GM18858 (cell line): ENCODE data around the gene NRXN3.
"Not testable (repeated sequence)": the region's sequence is repeated elsewhere in the genome, so short reads cannot be mapped to it uniquely, and the experiment has no call there.

Source experiments
- ATAC-seq: cut with Tn5 transposase; IDR thresholded peaks from one replicate; pipeline ENCODE4 v1.9.1; 2021; ENCODE audit not compliant: unreplicated experiment

Gene NRXN3

GRCh38 chr14:79730953-79731352 is 1560.8 kb downstream of the NRXN3 start:
- no peak for ATAC-seq

- no peak for ATAC-seq
Observed at GRCh38 chr14:79732911-79733655, 1562.9 kb downstream of the NRXN3 start.

- no peak for ATAC-seq
Observed at GRCh38 chr14:79734151-79734550, 1564.0 kb downstream of the NRXN3 start.

GRCh38 chr14:79734656-79735055 is 1564.5 kb downstream of the NRXN3 start:
- ATAC-seq: no peak

- no peak for ATAC-seq
Observed at GRCh38 chr14:79735121-79735520, 1564.9 kb downstream of the NRXN3 start.

- ATAC-seq: no peak
Observed at GRCh38 chr14:79740066-79740601, 1570.0 kb downstream of the NRXN3 start.

DNA sequence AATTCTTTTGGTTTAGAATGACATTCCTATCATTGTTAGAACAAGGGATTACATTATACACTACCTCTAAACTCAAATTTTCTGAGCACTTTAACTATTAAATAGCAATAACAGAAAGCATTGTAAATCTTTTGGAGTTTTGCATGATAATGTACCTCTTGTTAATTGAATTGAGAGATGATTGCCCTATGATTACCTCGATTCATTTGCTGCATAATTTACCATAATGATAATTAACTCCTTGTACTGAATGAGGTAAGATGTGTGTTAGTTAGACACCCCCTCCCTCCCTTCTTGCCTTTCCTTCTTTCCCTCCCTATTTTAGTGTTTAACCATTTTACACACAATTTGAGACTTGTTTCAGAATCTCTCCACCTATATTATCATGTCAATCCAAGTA is 1572.0 kb downstream of the NRXN3 start:
- ATAC-seq: no peak

- ATAC-seq: no peak
Observed at GRCh38 chr14:79745046-79745445, 1574.9 kb downstream of the NRXN3 start.

GRCh38 chr14:79749065-79749464 is 1578.9 kb downstream of the NRXN3 start:
- ATAC-seq: no peak

DNA sequence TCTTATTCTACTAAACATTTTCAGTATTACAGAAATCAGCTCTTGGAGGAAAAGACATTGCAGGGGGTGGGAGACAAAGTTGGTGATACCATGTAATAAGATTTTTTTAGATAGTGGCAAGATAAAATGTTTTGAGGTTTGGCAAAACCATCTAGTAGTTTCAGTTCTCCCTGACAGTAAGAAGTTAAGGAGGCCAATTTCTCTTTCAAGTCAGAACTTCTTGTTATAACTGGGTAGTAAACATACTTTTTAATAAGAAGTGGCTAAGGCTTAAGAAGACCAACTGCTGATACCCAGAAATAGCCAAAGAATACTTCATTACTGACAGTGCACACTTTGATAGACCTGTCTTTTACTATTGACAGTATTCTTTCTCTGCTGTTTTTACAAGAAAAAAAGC is 1588.8 kb downstream of the NRXN3 start:
- ATAC-seq: no peak

DNA sequence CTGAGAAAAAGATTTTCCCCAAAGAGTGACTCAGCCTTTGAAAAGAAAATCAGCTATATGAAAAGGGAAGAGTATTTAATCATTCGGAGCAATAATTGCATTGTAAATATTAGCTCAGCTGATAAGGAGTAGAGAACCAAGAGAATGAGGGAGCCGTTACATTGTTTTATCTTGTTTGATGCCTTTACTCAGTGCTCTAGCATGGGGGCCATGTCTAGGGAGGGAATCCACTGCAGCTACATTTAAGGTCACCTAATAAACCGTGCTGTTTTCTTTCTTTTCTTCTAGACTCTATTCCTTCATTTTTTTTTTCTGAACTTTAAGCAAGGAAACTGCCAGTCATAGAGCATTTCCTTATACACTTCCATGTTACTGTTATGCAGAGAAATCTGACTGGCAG is 1594.2 kb downstream of the NRXN3 start:
- ATAC-seq: no peak

- no peak for ATAC-seq
Observed at GRCh38 chr14:79766511-79766910, 1596.3 kb downstream of the NRXN3 start.

DNA sequence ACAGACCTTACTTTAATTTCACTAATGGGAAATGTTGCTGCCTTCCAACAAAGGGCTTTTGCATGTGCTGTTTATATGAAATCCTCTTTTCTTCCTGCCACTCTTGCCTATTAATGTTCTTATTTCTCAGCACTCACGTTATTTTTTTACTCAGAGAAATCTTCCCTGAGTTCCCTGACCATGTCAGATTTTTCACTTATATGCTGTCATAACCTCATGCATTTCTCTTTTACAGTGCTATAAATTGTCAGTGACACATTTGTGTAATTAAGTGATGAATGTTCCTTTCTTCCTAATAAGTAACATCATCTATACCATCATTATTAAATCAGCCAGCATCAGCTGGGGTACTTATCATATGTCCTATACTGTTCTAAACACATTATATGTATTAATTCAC is 1597.1 kb downstream of the NRXN3 start:
- no peak for ATAC-seq

- ATAC-seq: not testable (repeated sequence)
Observed at GRCh38 chr14:79767721-79768120, 1597.5 kb downstream of the NRXN3 start.

DNA sequence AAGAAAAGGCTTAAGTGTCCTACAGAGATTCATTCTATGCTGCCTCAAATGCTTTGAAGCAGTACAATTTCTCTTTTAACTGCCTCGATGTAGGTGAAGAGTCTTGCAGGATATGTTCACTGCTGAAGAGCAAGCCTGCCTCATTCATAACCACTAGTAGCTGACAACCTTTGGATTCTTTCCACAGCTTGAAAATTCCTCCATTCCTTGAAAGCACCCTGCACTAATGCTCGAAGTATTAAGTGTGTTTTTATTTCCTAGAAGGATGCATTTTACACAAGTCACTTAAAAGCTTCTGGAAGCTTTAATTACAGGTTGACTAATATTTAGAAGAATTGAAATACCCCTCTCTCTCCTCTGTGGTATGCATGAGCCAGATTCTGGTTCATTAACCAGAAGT is 1611.7 kb downstream of the NRXN3 start:
- no peak for ATAC-seq

DNA sequence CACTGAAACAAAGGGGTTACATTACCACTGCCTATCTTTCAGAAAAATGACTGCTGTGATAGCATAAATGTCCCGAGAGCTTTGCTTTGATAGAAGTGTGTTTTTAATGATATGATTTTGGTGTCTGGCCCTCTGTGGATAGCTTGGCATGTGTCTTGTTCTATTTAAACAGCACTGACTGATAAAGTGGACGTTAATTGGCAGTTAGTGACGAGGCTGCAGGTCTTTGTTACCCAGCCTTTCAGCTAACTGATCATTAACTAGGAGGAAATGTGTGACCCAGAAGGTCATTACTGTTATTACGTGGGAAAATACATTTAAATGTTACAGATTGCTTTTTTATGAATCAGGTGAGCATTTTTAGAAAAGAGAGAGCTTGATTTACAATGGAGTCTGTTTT is 1612.9 kb downstream of the NRXN3 start:
- no peak for ATAC-seq

- ATAC-seq: no peak
Observed at GRCh38 chr14:79786522-79786921, 1616.3 kb downstream of the NRXN3 start.

DNA sequence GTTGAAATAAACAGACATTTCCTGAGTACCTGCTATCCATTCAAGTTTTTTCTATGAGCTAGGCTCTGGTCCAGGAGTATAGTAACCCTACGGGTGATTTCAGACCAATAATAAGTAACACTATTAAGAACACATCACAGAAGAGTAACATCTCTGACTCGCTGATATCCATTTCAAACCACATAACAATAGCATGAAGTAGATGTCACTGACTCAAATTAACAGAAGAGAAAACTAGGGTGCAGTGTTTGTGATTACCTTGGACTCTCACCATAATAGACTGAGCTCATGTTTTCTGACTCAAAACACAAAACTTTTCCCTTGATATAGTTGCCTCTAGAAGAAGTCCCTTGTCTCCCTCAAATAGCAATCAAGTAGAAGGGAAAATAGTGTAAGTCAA is 1618.2 kb downstream of the NRXN3 start:
- no peak for ATAC-seq

- ATAC-seq: no peak
Observed at GRCh38 chr14:79791055-79791732, 1621.0 kb downstream of the NRXN3 start.

- no peak for ATAC-seq
Observed at GRCh38 chr14:79802093-79802492, 1631.9 kb downstream of the NRXN3 start.

- no peak for ATAC-seq
Observed at GRCh38 chr14:79805636-79806035, 1635.5 kb downstream of the NRXN3 start.

- no peak for ATAC-seq
Observed at GRCh38 chr14:79809849-79810612, 1639.9 kb downstream of the NRXN3 start.
